ENCODE measurements around the gene SLFN14.

SLFN14 gene

DNA sequence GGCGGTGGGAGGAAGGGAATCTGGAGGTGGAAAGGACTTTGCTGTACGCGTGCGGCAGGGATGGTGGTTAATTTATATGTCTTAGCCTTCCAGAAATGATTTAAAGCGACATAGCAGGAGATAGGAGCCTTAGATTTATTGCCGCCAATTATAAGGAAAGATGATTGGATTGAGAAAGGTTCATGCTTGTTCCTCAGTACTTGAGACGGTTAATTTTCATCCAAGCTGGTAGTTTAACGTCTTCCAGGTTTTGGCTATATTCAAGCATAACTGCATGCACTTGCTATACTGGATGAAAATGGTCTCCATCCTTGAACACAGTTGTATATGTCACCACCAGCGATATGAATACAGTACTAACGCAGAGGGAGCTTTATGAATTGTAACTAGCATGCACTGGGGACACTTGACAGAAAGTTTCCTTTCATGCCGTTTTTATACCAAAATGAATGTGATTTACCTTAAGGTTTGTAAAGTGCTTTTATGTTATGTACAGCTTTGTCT lies 18.4 kb upstream of the SLFN14 start:
- TF ChIP-seq, protein P1, sequence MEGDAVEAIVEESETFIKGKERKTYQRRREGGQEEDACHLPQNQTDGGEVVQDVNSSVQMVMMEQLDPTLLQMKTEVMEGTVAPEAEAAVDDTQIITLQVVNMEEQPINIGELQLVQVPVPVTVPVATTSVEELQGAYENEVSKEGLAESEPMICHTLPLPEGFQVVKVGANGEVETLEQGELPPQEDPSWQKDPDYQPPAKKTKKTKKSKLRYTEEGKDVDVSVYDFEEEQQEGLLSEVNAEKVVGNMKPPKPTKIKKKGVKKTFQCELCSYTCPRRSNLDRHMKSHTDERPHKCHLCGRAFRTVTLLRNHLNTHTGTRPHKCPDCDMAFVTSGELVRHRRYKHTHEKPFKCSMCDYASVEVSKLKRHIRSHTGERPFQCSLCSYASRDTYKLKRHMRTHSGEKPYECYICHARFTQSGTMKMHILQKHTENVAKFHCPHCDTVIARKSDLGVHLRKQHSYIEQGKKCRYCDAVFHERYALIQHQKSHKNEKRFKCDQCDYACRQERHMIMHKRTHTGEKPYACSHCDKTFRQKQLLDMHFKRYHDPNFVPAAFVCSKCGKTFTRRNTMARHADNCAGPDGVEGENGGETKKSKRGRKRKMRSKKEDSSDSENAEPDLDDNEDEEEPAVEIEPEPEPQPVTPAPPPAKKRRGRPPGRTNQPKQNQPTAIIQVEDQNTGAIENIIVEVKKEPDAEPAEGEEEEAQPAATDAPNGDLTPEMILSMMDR (conservative IDR thresholded peaks at IDR 0.05; ENCODE audit: low read depth, low read length): no peak
- H3K4me3 ChIP-seq (IDR thresholded peaks at IDR 0.05; ENCODE audit: insufficient read depth, low read depth, low read length): no peak overlapping the region
- no peaks in the 10 kb centered on the region for H4K20me1 ChIP-seq (ENCODE audit: insufficient read depth)
- H2AFZ ChIP-seq (ENCODE audit: low read depth): peak overlapping the region; percentile 87
- no peaks in the 10 kb centered on the region for H3K79me2 ChIP-seq (ENCODE audit: insufficient read depth, low read depth)
- H3K27me3 ChIP-seq (ENCODE audit: insufficient read depth, low read depth): no peaks in the 10 kb centered on the region
- H3K36me3 ChIP-seq (ENCODE audit: insufficient read depth): no peaks in the 10 kb centered on the region
- H3K9ac ChIP-seq: peak overlapping the region; percentile 76
- H3K27ac ChIP-seq: peak overlapping the region; percentile 73
- H3K4me2 ChIP-seq: peak overlapping the region; percentile 85
- H3K4me1 ChIP-seq (ENCODE audit: low read depth, poor library complexity, severe bottlenecking): peaks cover 13% of the 10 kb centered on the region

DNA sequence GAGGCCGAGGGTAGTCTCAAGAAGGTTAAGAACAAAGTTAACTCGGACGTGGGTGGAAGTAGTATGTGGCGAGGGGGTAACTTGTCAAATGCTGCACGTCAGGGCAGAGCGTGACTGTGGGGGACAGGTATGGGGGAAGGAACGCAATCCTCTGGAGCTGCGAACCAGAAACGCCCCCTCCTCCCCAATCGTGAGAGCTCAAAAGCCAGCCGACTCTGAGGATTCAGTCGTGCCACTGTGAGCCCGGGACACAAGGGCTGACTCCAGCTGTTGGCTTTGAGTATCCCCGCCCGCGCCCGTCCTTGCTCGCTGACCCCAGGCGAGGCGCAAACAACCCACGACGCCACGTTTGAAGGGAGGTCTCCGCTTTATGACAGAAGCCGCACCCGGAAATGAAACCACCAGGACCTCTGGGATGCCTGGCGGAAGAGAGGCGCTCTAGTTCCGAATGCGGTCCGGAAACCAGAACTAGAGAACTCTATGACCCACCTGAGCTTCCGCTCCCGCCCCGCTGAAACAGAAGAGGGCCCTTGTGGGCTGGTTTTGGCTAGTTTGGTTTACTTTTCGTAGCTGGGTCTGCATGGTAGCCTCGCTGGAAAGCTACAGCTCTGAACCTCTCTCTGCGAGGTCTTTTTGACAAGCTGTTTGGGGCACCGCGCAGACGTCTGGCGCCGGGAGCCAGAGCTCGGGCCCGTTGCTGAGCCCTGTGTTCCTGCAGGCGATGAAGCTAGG lies 17.7 kb upstream of the SLFN14 start, which contains the start of gene PEX12:
TSS of gene PEX12 (minus strand) at position 375 of the 732 bp plus-strand sequence. CDS start 550 bp downstream, outside the sequence.
- TF ChIP-seq, protein P1 (conservative IDR thresholded peaks at IDR 0.05; ENCODE audit: low read depth, low read length): no peak
- Histone ChIP-seq H3K9ac (peak within 1 kb of the TSS; percentile 76), H3K36me3 (ENCODE audit: insufficient read depth) (no peaks in the 10 kb centered on the region), H3K27ac (peak within 1 kb of the TSS; percentile 73), H2AFZ (ENCODE audit: low read depth) (peak within 1 kb of the TSS; percentile 87), H4K20me1 (ENCODE audit: insufficient read depth) (no peaks in the 10 kb centered on the region), H3K79me2 (ENCODE audit: insufficient read depth, low read depth) (no peaks in the 10 kb centered on the region), H3K4me2 (peak within 1 kb of the TSS; percentile 85), H3K27me3 (ENCODE audit: insufficient read depth, low read depth) (no peaks in the 10 kb centered on the region), H3K4me1 (ENCODE audit: low read depth, poor library complexity, severe bottlenecking) (peaks cover 13% of the 10 kb centered on the region), H3K4me3 (IDR thresholded peaks at IDR 0.05; ENCODE audit: insufficient read depth, low read depth, low read length) (peak within 1 kb of the TSS; percentile 65)

DNA sequence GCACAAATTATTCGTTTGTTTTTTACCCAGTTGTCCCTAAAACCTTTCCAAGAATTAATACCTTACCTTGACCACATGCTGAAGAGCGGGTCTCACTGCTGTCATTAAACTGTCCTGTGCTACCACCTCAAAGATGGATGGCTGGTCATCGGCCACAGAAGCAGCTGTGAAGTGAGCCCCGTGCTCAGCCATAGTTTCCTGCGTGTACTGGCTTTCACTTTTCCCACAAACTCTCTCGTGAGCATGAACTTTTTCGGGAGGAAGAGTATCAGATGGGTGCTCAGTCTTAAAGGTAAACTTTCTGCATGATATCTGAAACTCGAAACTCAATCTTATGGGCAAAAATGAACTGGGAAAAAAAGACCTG lies 17.2 kb upstream of the SLFN14 start:
- peaks cover 13% of the 10 kb centered on the region for H3K4me1 ChIP-seq (ENCODE audit: low read depth, poor library complexity, severe bottlenecking)
- no peaks in the 10 kb centered on the region for H3K27me3 ChIP-seq (ENCODE audit: insufficient read depth, low read depth)
- H3K4me2 ChIP-seq: peak overlapping the region; percentile 85
- H3K4me3 ChIP-seq (IDR thresholded peaks at IDR 0.05; ENCODE audit: insufficient read depth, low read depth, low read length): peak overlapping the region; percentile 65
- peak overlapping the region; percentile 73 for H3K27ac ChIP-seq
- H4K20me1 ChIP-seq (ENCODE audit: insufficient read depth): no peaks in the 10 kb centered on the region
- peak overlapping the region; percentile 87 for H2AFZ ChIP-seq (ENCODE audit: low read depth)
- H3K36me3 ChIP-seq (ENCODE audit: insufficient read depth): no peaks in the 10 kb centered on the region
- TF ChIP-seq, protein P1 (conservative IDR thresholded peaks at IDR 0.05; ENCODE audit: low read depth, low read length): no peak
- peak overlapping the region; percentile 76 for H3K9ac ChIP-seq
- no peaks in the 10 kb centered on the region for H3K79me2 ChIP-seq (ENCODE audit: insufficient read depth, low read depth)

DNA sequence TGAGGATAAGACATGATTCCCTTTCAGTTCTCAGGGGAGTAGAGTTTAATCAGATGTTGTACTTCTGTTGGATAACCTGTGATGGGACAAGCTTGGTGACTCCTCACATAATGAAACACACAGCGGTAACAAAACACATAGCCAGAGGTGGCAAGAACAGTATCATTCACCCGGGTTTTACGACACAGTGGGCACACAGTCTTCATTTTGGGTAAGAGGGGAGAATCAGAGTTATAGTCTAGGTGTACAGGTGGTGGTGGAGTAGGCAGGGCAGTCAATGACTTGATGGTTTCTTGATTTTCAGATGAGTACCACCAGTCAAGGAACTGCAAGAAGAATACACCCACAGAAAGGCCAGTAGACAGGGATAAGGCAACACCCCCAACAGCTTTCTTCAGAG lies 15.1 kb upstream of the SLFN14 start:
- no peak overlapping the region for H3K4me2 ChIP-seq

More for the DNA sequence above, 15.1 kb upstream of the SLFN14 start:
- Histone ChIP-seq H3K9ac (no peak overlapping the region), H3K27me3 (ENCODE audit: insufficient read depth, low read depth) (no peaks in the 10 kb centered on the region), H3K27ac (no peak overlapping the region), H3K4me1 (ENCODE audit: low read depth, poor library complexity, severe bottlenecking) (peaks cover 13% of the 10 kb centered on the region), H4K20me1 (ENCODE audit: insufficient read depth) (no peaks in the 10 kb centered on the region), H3K4me3 (IDR thresholded peaks at IDR 0.05; ENCODE audit: insufficient read depth, low read depth, low read length) (no peak overlapping the region), H2AFZ (ENCODE audit: low read depth) (no peak overlapping the region), H3K36me3 (ENCODE audit: insufficient read depth) (no peaks in the 10 kb centered on the region), H3K79me2 (ENCODE audit: insufficient read depth, low read depth) (0 out of 2 replicates have a peak, but pooled peaks cover 13% of the 10 kb centered on the region)
- TF ChIP-seq, protein P1 (conservative IDR thresholded peaks at IDR 0.05; ENCODE audit: low read depth, low read length): no peak

All from KMS-11 (cell line).